ENCODE results near the gene HLA-DMB.
"Not testable (repeated sequence)": the region's sequence is repeated elsewhere in the genome, so short reads cannot be mapped to it uniquely, and the experiment has no call there.

HLA-DMB gene

DNA sequence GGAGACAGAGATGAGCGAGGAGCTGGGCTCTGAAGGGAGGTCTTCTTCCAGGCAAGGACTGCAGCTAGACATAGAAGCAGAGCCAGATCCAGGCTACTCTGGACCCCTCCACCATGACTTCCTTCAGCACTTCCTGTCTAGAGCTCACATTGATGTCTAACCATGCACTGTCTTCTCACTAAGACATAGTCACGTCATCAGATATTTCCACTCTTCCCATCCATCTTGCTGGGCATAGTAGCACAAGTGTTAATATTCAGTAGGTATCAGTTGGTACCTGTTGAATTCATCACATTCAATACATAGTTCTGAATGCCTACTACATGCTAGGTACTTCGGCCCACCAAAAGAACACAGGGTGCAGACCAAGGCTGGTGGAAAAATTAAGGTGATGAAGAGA is 9.2 kb upstream of the HLA-DMB start:
- FAIRE-seq, result no peak
- DNase-seq (ENCODE audit: low spot score), result no peak

GRCh38 chr6:32949113-32949512 is 8.3 kb upstream of the HLA-DMB start:
- FAIRE-seq, result no peak
- DNase-seq (ENCODE audit: low spot score), result no peak

GRCh38 chr6:32947552-32948465 is 7.0 kb upstream of the HLA-DMB start:
- DNase-seq (ENCODE audit: low spot score), result peak; percentile 54
- FAIRE-seq, result no peak

DNA sequence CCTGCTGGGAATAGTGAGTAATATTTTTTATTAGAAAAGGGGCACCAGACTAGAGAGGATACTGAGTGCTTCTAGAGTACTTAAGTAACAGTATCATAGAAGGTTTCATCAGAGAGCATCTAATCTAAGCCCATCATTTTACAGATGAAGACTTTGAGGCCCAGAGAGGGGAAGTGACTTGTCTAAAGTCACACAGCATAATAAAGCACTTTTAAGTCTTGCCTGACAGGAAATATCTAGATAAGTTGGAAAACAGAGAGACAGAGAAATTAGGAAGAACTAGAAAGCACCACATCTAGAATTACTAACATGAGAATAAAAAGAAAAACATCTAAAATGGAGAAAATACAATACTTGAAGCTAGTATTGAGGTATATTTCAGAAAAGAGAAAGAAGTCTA is 6.1 kb upstream of the HLA-DMB start:
- DNase-seq (ENCODE audit: low spot score) (no peak), FAIRE-seq (no peak)

DNA sequence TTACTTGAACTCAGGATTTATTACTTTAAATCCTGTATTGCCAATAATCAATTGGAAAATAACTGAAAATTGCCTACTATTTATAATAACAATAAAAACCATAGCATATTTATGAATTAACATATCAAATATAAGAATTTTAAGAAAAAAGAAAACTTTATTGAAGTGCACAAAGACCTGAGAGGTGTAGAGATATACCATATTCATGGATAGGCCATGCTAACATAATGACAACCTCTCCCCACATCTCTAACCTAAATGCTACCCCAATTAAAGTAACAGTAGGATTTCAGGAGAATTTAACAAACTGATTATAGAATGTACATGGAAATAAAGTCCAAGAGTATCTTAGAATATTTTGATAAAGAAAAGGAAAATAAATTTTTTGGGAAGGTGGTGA is 5.1 kb upstream of the HLA-DMB start:
- FAIRE-seq (no peak), DNase-seq (ENCODE audit: low spot score) (no peak)

DNA sequence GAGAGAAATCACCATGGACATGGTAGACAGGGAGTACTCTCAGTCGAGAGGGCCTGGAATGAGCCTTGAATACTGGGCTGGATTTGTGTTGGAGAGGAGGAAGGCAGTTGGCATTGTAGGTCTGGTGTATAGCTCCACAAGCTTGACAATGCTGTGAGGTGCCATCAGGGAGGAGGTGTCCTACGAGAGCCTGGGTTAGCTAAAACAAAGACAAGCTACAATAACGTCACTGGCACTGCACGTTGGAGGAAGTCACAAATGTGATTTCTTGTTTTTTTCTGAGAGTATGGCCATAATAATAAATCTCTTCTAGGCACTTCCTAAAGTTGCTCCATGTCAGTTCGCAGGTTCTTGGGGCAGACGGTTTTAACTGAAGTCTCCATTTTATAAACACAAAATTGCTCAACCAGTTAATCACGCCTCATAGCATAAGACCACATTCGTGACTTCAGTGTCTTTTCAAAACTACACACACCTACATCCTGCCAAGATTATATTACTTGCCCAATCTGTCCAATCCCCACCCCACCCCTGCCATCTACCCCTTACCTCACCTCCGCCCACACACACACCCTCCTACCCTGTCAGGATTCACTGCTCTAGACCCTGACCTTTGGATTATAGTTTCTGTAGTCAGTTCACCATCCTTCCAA is 4.4 kb upstream of the HLA-DMB start:
- DNase-seq (ENCODE audit: low spot score) (no peak), FAIRE-seq (no peak)

DNA sequence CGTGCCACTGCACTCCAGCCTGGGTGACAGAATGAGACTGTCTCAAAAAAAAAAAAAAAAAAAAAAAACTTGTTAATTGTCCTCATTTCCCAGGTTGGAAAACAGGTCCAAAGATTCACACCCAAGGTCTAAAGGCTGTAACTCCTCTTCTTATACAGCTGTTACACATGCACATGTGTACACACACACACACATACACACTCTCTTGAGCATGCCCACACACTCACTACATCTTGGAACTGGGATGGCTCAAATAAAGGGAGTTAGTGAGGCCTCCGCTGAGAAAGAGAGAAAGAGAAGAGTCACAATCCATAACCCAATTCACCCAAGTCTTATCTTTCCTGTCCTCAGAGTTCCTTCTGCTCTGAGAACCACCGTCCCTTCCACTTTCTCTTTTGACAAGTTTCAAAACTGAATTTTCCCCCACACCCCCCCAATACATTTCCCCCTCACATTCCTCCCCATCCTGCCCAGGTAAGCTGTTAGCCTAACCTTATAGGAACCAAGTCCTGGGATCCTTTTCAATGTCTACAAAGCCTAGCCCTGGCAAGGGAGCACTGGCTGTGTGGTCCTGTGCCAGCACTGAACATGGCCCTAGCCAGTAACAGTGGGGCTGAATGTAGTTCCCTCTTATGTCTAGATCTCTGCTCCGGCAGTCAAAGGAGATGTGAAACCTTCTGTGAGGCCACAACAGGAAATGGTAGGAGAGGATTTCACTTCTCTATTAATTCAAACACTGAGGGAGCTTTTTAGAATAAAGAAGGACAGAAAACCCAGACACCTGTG is 3.2 kb upstream of the HLA-DMB start:
- no peak for DNase-seq (ENCODE audit: low spot score)
- no peak for FAIRE-seq

DNA sequence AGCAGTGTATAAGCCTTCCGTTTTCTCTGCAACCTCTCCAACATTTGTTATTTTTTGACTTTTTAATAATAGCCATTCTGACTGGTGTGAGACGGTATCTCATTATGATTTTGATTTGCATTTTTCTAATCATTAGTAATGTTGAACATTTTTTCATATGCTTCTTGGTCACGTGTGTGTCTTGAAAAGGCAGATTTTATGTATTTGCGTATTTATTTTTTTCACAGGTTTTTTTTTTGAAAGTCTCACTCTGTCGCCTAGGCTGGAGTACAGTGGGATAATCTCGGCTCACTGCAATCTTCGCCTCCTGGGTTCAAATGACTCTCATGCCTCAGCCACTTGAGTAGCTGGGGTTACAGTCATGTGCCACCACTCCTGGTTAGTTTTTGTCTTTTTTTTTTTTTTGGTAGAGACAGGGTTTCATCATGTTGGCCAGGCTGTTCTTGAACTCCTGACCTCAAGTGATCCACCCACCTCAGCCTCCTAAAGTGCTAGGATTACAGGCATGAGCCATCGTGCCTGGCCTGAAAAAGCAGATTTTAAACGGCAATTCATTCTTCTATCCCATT is 1.8 kb upstream of the HLA-DMB start:
- FAIRE-seq; DNase-seq (ENCODE audit: low spot score): not testable (repeated sequence)

DNA sequence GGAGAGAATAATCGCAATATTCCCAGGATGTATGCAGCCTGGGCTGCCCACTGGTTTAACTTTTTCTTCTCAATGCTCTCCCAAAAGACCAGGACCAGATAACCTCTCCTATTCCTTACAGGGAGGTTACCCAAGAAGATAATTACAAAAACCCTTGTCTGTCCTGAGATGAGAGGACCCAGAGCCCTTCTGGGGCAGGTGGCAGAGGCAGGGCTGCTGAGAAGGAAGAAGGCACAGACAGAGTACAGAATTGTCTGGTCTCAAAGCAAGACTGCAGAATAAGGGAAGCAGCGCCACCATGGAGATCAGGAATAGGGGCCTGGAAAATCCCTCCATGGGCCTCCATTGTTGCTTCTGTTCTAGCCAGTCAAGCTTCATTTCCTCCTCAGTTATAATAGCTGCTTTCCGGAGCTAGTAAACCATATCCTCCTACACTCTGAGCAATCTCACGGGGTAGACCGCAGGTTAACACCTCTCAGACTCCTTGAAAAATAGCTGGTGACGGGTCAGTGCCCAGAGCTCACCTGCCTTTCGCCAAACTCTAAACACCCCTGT is 463 bp upstream of the HLA-DMB start:
- FAIRE-seq (no peak), DNase-seq (ENCODE audit: low spot score) (no peak)

GRCh38 chr6:32938494-32938893 is 2.3 kb downstream of the HLA-DMB start:
- no peak for FAIRE-seq

GRCh38 chr6:32937230-32937633 is 3.6 kb downstream of the HLA-DMB start:
- no peak for DNase-seq (ENCODE audit: low spot score)
- no peak for FAIRE-seq

More at GRCh38 chr6:32938494-32938893, 2.3 kb downstream of the HLA-DMB start:
- no peak for DNase-seq (ENCODE audit: low spot score)

- DNase-seq (ENCODE audit: low spot score), result no peak
- FAIRE-seq, result no peak
Observed at GRCh38 chr6:32936239-32937152, 4.3 kb downstream of the HLA-DMB start.

DNA sequence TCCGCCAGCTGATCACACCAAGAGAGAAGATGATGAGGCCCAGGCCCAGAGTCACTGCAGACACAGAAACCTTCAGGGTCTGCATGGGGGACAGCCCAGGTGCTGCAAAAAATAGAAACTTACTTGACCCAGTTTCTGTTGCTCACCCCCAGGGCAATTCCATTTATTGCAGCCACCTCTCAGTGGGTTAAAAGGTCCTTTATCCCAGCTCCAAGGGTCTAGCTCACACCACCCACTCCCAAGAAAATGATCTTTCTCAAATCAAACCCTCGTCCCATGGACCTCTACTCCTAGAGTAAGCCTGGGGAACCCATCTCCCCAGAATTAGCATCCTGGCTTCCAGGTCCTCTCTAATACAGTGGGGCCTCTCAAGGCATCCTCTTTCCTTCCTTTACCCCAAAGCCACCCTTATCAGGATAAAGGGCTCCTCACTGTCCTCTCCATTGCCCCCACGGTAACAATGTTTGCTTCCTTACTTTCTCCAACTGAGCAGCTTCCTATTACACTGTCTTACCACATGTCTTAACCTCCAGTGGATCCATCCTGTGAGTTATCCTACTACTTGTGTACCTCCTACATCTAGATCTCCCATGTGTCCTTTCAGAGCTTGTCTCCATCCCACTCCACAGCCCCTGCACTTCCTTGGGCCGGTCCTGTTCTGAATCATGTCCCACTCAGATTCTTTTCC is 5.1 kb downstream of the HLA-DMB start:
- FAIRE-seq, result no peak
- no peak for DNase-seq (ENCODE audit: low spot score)

GRCh38 chr6:32933661-32934085 is 7.2 kb downstream of the HLA-DMB start:
- no peak for FAIRE-seq

DNA sequence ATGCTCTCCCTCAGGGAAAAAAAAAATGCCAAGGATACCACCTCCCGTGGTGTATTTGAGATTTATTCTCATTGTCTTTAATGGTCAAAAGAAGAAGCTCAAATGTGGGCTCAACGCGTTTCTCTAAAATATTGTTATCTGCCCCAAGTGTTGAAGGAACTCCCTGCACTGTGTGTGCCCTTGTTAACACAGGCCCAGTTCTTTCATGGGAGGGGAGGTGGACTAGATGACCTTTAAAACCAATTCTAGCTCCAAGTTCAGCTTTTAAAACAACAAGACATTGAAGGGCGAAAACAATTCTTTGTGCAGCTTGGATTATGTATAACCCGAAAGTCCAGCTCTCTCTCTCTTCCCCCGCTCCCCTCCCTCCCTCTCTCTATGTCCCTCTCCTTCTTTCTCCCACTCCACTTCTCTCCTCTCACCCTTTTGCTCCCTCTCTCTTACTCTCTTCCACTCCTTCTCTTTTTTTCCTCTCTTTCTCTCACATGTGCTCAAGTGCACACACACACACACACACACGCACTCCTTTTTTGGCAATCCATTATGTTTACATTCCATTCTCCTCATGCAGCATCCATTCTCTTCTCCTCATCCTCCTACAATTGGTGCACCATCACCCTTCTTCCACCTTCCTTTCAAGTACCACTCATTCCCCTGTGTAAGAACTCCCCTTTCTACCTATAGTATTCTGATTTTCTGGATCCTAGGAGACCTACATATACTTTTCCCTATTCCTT is 8.5 kb downstream of the HLA-DMB start:
- FAIRE-seq, result no peak
- no peak for DNase-seq (ENCODE audit: low spot score)

More at GRCh38 chr6:32933661-32934085, 7.2 kb downstream of the HLA-DMB start:
- DNase-seq (ENCODE audit: low spot score), result peak; percentile 75

- FAIRE-seq (no peak), DNase-seq (ENCODE audit: low spot score) (no peak)
Observed at GRCh38 chr6:32931211-32931610, 9.6 kb downstream of the HLA-DMB start.

DNA sequence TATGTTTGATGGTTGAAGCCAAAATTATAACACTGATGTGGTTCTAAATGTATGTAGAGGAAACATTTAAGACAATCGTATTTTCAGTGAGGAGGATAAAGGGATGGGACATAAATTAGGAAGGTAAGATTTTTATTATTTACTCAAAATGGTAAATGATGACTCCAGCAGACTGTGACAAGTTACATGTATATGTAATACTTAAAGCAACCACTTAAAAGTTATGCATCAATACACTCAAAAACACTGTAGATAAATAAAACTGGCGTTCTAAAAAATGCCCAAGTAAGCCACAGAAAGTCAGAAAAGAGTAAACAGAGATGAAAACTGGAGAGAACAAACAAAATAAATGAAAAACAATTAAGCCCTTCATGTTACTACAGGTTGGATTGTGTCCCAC is 18.7 kb downstream of the HLA-DMB start:
- FAIRE-seq (no peak), DNase-seq (ENCODE audit: low spot score) (no peak)

DNA sequence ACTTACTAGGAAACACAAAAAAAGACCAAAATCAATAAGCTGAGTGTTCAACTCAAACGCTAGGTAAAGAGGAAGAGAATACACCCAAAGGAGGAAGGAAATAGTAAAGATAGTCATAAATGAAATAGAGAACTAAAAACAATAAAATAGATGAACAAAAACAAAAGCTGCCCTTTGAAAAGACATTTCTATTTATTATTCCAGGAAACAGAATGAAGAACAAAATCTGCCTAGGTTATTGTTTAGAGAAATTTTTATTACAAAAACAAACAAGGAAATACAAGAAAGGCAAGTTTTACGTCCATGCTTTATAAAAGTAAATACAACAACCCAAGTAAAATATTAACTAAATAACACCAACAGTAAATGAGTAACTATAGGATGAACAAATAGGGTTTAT is 20.1 kb downstream of the HLA-DMB start:
- DNase-seq (ENCODE audit: low spot score) (no peak), FAIRE-seq (no peak)

DNA sequence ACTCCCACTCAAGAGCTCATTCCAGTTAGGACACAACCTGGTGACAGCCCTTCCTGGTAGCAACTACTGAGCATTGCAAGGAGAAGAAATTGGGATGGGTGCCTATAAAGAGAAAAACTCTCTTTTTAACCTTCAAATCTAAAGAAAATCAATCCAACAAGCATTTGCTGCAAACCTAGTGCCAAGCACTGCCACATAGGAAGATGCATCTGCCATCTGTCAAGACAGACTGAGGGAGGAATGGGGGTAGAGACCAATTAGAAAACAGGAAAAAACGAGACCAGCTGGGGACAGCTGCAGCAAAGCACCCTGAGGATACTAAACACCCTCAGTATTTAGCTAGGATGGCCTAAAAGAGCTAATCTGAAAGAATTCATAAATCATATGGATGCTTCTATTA is 27.9 kb downstream of the HLA-DMB start:
- DNase-seq (ENCODE audit: low spot score) (no peak), FAIRE-seq (no peak)

Data from urothelium cell line (cell line).